Osteocyte (in vitro differentiated cells): ENCODE data around the gene EIF2D. TPM values are rescaled to one million over a fixed set of nuclear protein-coding genes. Genes with fewer than 3 reads are reported as not detected.

ENCODE experiments used
- DNase-seq: peaks from one replicate; pipeline ENCODE4 v3.0.0; 2021; ENCODE audit warnings: mixed read lengths; ENCODE audit not compliant: unreplicated experiment; ENCODE audit errors: extremely low spot score
- H3K27ac Mint-ChIP-seq: one replicate; pipeline ENCODE4 v1.8.0; 2021; ENCODE audit warnings: mild to moderate bottlenecking, mixed read lengths; ENCODE audit not compliant: unreplicated experiment
- H3K27me3 Mint-ChIP-seq: one replicate; pipeline ENCODE4 v1.8.0; 2021; ENCODE audit warnings: mixed read lengths; ENCODE audit not compliant: unreplicated experiment
- H3K36me3 Mint-ChIP-seq: one replicate; pipeline ENCODE4 v1.8.0; 2021; ENCODE audit warnings: mixed read lengths; ENCODE audit not compliant: unreplicated experiment
- H3K4me1 Mint-ChIP-seq: one replicate; pipeline ENCODE4 v1.8.0; 2021; ENCODE audit warnings: mixed read lengths; ENCODE audit not compliant: unreplicated experiment
- H3K4me3 Mint-ChIP-seq: one replicate; pipeline ENCODE4 v1.8.0; 2021; ENCODE audit warnings: mild to moderate bottlenecking, moderate library complexity, mixed read lengths; ENCODE audit not compliant: unreplicated experiment
- H3K9me3 Mint-ChIP-seq: one replicate; pipeline ENCODE4 v1.8.0; 2021; ENCODE audit warnings: mixed read lengths; ENCODE audit not compliant: unreplicated experiment
- total RNA-seq: library from RNA; stranded (reverse); gene quantifications from 2 replicates; pipeline ENCODE4 v1.2.1, GENCODE V29; 2021
- TF ChIP-seq, protein P1 (sequence below): fragments of 200-600 bp; sonication (generic); IDR thresholded peaks from 2 replicates; pipeline ENCODE4 v1.5.0; 2021; ENCODE audit warnings: antibody characterized with exemption, mild to moderate bottlenecking, moderate library complexity

Gene EIF2D
- total RNA-seq, 1 donor from 2014 or later: 56.8 TPM

DNA sequence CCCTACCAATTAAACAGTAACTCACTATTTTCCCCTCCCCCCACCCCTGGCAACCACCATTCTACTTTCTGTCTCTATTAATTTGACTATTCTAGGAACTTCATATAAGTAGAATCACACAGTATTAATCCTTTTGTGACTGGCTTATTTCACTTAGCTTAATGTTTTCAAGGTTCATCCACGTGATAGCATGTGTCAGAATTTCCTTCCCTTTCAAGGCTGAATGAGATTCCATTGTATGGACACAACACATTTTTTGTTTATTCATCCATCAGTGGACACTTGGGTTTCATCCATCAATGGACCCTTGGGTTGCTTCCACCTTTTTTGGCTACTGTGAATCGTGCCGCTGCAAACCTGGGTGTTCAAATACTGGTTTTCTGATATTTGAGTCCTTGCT lies 41.7 kb downstream of the EIF2D start:
- no peaks in the 10 kb centered on the region for H3K36me3 Mint-ChIP-seq

DNA sequence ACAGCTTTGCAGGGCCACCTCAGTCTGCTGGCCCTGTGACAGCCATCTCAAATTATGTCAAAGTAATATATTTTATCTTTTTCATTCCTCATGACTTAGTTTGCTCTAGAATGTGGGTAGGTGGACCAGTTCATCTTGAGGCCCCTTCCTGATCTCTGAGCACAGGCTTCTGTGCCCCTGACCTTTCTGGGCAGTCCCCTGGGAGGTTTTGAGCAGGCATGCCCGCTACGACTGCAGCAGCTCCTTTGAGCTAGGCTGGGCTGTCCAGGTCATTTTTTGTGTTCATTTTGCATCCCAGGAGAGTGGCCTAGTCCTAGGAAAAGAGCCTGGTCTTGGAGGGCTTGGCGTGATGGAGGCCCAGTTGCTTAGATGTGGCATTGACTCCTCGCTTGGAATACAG lies 42.7 kb downstream of the EIF2D start:
- H3K4me3 Mint-ChIP-seq: no peak overlapping the region
- TF ChIP-seq, protein P1, sequence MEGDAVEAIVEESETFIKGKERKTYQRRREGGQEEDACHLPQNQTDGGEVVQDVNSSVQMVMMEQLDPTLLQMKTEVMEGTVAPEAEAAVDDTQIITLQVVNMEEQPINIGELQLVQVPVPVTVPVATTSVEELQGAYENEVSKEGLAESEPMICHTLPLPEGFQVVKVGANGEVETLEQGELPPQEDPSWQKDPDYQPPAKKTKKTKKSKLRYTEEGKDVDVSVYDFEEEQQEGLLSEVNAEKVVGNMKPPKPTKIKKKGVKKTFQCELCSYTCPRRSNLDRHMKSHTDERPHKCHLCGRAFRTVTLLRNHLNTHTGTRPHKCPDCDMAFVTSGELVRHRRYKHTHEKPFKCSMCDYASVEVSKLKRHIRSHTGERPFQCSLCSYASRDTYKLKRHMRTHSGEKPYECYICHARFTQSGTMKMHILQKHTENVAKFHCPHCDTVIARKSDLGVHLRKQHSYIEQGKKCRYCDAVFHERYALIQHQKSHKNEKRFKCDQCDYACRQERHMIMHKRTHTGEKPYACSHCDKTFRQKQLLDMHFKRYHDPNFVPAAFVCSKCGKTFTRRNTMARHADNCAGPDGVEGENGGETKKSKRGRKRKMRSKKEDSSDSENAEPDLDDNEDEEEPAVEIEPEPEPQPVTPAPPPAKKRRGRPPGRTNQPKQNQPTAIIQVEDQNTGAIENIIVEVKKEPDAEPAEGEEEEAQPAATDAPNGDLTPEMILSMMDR: no peak
- H3K9me3 Mint-ChIP-seq: no peaks in the 10 kb centered on the region
- H3K27ac Mint-ChIP-seq: no peak overlapping the region
- DNase-seq: no peak
- no peaks in the 10 kb centered on the region for H3K36me3 Mint-ChIP-seq
- no peaks in the 10 kb centered on the region for H3K4me1 Mint-ChIP-seq
- peaks cover 48% of the 10 kb centered on the region for H3K27me3 Mint-ChIP-seq

More for the DNA sequence above, 41.7 kb downstream of the EIF2D start:
- Mint-ChIP-seq H3K9me3 (no peaks in the 10 kb centered on the region), H3K4me3 (no peak overlapping the region), H3K27me3 (peaks cover 38% of the 10 kb centered on the region), H3K27ac (no peak overlapping the region), H3K4me1 (peaks cover 4% of the 10 kb centered on the region)
- DNase-seq: no peak
- TF ChIP-seq, protein P1: no peak

DNA sequence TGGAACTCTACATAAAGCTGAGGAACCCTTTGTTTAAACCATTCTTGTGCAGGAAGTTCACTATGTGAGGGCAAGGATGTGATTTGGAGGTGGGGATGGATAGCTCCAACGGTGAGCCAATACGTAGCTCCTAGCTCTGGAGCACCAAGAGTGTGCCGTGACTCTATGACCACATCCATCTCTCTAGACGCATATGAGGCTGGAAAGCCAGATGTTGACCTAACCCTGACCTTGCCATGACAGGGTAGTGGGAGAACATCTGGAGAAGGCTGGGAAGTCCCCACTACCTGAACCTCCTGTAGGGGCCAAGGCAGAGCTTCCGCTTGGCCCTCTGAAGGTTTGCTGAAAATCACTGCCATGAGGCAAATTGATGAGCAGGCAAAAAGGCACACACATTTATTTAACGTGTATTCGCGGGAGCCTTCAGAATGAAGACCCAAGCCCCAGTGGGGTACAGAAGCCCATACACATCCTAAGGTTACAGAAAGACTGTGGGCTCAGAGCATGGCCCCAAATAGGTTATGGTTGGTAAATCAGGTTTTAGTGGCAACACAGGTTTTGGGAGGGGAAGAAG lies 43.4 kb downstream of the EIF2D start:
- Mint-ChIP-seq H3K27me3 (peaks cover 54% of the 10 kb centered on the region), H3K4me1 (no peaks in the 10 kb centered on the region), H3K27ac (no peak overlapping the region), H3K9me3 (no peaks in the 10 kb centered on the region), H3K4me3 (no peak overlapping the region), H3K36me3 (no peaks in the 10 kb centered on the region)
- no peak for DNase-seq
- TF ChIP-seq, protein P1: no peak

DNA sequence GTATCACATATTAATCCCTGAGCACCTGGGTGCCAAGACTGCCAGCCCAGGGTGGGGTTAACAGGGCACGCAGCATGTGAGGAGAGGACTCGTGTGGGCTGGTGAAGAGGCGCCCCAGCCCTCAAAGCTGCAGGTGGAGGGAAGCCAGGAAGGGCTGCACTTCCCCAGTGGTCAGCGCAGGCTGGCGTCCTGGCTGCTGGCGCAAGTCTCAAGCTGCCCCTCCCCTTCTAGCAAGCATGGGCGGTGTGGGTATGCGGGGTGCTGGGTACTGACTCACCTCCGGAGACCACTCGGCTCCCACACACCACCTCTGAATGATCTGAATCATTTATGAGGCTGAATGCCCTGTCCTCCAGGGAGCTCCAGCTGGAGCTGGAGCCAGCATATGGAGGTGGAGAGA lies 44.0 kb downstream of the EIF2D start:
- H3K9me3 Mint-ChIP-seq: no peaks in the 10 kb centered on the region
- H3K27me3 Mint-ChIP-seq: peaks cover 56% of the 10 kb centered on the region
- TF ChIP-seq, protein P1: no peak
- DNase-seq: no peak
- H3K4me3 Mint-ChIP-seq: no peak overlapping the region
- H3K4me1 Mint-ChIP-seq: no peaks in the 10 kb centered on the region
- no peaks in the 10 kb centered on the region for H3K36me3 Mint-ChIP-seq
- no peak overlapping the region for H3K27ac Mint-ChIP-seq

DNA sequence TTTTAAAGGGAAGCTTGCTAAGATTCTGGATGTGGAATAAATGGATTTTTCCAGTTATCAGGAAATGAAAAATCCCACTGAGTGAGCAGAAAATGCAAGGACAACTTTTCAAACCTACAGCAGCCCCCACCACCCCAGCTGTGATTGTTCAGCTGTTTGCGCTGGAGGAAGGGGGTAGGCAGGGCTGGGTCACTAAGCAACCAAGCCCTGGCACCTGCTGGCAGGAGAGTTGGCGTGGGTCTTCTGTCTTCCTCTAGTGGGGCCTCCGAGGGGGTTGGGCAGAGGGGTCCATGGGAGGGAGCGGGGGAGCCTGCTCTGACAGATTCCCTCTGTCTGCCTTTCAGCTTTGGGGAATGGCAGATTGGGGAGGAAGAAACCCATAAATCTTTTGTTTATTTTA lies 45.3 kb downstream of the EIF2D start:
- Mint-ChIP-seq H3K4me1 (no peaks in the 10 kb centered on the region), H3K4me3 (no peak overlapping the region), H3K36me3 (no peaks in the 10 kb centered on the region), H3K9me3 (no peaks in the 10 kb centered on the region), H3K27me3 (peaks cover 51% of the 10 kb centered on the region), H3K27ac (no peak overlapping the region)
- DNase-seq: no peak
- TF ChIP-seq, protein P1: no peak
